Adrenal gland (tissue), 5 donors: ENCODE data around the gene FBXO36.

Experiments used
- CTCF ChIP-seq, 6 experiments: fragments of 450-650 bp in 4 of 6; fragments of 200-600 bp in 2 of 6; sonication (generic) in 1 of 6; IDR thresholded peaks; 1 replicate in 5 of 6; 2 replicates in 1 of 6; pipeline versions ENCODE4 v1.5.1 to v1.8.0; 2016 to 2021; ENCODE audit warnings: antibody characterized with exemption in 6 of 6, mild to moderate bottlenecking in 2 of 6, moderate library complexity in 1 of 6
- POLR2A ChIP-seq, 2 donors: fragments of 450-650 bp; IDR thresholded peaks; one replicate each; pipeline ENCODE4 v1.6.1; 2017; ENCODE audit warnings: antibody characterized with exemption in 2 of 2, mild to moderate bottlenecking in 2 of 2, moderate library complexity in 1 of 2
- donor health status: DM: no; HTN: no; CAD: no.

DNA sequence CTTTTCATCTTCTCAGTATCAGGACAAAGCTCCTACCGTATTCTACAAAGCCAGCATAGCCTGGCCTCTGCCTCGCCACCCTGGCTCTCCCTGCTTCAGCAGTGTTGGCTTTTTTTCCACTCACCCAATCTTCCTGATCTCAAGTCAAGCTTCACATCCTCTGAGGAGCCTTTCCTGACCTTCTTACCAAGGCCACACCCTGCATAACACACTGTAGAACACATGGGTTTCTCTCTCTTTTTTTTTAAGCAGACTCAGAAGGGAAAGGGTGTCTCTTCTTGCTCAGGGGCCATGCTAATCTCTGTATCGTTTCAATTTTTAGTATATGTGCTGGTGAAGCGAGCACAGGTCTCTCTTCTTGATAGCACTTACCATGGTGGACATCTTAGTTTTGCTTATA is 15.2 kb downstream of the FBXO36 start:
- TF ChIP-seq POLR2A (IDR thresholded peaks at IDR 0.05) (no peak), CTCF (IDR thresholded peaks at IDR 0.05) (no peak)
